RCC 7860 (cell line): ENCODE results near the gene CORO6.

ENCODE experiments used
- DNase-seq: peaks from one replicate; pipeline ENCODE4 v3.0.0-alpha.2; 2015; ENCODE audit warnings: low spot score
- FAIRE-seq: peaks from 2 replicates; lab custom pipeline; 2012; peaks lifted over from hg19 to GRCh38; lab: Jason Lieb, UNC

CORO6 gene

DNA sequence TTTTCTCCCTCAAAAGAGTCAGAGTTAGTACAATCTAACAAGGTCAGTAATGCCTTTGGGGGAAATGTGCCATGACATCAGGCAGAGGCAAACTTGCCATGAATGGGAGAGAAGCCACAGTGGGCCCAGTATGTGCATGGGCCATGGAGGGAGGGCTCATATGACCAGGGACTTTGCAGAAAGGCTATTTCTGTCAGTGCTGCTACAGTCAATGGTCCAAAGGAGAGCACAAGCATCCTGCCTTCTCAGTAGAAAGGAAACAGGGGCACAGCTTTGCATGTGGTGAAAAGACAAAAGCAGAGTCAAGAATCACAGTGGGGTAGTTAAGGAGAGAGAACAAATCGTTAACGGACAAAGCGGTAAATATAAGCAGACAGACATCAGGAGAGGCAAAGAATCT, 11.2 kb upstream of the CORO6 start:
- no peak for FAIRE-seq
- no peak for DNase-seq

DNA sequence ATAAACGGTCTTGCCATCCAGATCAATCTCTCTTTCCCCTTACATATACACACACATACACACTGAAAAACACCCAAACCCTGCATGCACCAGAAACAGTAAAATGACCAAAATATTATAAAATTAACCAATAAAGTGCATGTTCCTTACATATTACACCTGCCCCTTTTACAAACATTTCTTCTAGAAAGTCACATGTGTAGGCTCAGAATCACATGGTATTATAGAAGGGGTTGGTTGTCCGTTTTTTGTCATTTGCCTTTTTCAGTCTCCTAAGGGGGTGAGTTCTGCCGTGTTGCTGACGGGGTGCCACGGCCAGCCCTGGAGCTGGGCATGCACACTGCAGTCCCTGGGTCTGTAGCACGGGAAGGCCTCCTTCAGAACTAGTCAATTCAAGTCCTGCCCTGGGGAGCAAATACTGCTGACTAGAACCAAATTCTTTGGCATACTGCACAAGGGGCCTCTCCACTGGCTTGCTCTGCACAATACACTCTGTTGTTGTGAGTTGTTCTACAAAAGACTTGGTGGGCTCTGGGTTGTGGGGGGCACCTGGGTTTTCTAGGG, 8.0 kb upstream of the CORO6 start:
- DNase-seq (no peak), FAIRE-seq (no peak)

- FAIRE-seq, result no peak
- no peak for DNase-seq
These were observed 7.1 kb upstream of the CORO6 start for GRCh38 chr17:29629839-29630238.

DNA sequence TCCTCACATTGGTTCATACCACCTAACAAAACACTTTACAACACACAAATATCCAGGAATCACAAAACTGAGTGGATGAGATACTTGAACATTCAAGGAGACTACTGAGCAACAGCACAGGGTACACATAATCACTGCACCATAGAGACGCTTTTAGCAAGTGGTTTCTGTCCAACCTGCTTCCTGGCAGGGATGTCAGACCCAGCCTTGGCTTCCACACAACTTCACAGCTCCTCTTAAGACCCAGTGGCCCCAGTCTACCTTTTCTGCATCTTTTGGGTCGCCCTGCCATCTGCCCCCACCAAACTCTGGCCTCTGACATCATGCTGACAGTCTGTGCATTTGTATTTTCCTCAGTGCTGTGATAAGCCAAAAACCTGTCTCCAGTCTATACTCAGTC, 5.9 kb upstream of the CORO6 start:
- FAIRE-seq, result no peak
- DNase-seq, result no peak

DNA sequence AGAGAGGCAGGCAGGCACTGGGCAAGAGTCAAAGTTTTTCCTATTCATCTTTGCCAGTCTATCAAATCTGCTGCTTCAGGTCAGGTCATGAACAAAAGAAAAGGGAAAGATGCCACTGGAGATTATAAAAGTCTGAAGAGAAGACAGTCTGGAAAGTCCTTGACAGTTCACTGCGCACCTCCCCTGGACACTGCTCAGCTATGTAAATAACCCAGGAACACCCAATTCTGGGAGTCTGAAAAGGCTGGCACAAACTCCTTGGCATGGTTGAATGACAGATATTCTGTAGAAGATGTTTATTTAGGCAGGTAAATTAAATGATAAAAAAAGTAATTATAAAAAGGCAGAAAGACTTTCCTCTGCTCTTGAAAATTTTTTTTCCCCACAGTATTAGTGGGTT, 5.2 kb upstream of the CORO6 start:
- FAIRE-seq, result no peak

DNA sequence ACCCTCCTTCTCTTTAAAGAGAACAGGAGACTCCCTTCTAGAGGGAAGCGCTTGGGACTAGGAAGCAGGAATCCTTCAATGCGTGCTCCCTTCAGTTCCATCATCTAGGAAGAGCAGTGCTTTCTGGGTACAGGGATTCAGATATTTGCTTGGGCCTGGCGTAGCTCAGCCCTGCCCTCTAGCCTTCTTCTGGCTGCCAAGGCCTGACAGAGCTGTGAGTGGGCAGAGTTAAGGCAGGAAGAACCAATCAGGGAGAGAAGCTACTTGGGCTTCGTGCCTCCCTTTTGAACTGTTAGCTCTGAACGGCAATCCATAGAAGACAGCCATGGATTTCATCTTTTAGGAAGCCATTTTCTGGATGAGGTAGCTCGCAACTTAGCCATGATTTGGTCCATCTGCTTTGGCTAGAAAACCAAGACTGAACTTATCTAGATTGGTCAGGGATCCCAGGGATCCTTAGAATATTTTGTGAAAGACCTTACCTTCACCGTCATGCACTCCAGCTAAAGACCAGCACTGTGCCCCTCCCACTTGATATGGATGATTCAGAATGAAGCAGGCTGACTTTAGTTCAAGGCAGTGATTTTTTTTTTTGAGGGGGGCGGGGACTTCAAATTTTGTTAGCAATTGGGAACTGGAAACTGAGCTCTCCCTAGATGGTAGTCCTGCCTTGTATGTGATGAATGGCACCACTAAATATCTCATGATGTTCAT, 2.5 kb upstream of the CORO6 start:
- DNase-seq (no peak), FAIRE-seq (no peak)

More for the DNA sequence above, 5.2 kb upstream of the CORO6 start:
- no peak for DNase-seq

- FAIRE-seq, result no peak
- DNase-seq, result no peak
These were observed 1.9 kb upstream of the CORO6 start for GRCh38 chr17:29624586-29624985.

GRCh38 chr17:29623283-29623647, 553 bp upstream of the CORO6 start:
- no peak for FAIRE-seq
- no peak for DNase-seq

GRCh38 chr17:29621751-29622194, 939 bp downstream of the CORO6 start:
- FAIRE-seq, result no peak

DNA sequence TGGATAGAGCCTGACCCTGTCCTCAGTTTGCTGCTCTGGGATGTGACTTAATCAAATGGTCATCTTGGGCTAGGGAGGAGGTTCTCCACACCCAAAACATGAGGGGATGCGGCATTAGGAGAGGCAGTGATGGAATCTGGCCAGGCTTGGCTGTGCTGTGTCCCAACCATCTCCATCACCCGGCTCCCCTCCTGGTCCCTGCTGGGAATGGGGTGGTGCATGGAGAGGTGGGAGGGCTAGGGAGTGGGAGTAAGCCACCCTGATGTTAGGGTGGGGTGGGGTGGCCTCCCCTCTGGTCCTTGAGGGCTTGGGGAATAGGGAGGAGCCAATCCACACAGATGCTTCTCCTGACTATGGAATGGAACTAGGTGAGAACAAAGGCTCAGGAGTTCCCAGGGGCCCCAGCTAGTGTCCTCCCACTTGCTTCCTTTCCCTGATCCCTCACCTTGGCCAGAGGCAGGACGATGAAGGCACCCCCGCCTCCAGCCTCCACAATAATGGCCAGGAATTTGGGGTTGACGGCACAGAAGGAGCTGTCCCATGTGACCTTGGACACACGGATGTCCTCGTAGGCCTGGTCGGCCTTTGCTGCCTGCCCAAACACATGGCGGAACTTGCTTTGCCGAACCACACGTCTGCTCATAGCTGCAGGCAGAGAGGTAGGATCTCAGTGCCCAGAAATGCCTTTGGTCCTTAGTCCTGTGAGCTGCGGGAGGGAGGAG, 1.8 kb downstream of the CORO6 start:
- DNase-seq (no peak), FAIRE-seq (no peak)

More at GRCh38 chr17:29621751-29622194, 939 bp downstream of the CORO6 start:
- DNase-seq, result no peak

- DNase-seq (no peak), FAIRE-seq (no peak)
These were observed 2.4 kb downstream of the CORO6 start for GRCh38 chr17:29620271-29620670.

GRCh38 chr17:29619251-29619650, 3.5 kb downstream of the CORO6 start:
- no peak for DNase-seq
- no peak for FAIRE-seq

DNA sequence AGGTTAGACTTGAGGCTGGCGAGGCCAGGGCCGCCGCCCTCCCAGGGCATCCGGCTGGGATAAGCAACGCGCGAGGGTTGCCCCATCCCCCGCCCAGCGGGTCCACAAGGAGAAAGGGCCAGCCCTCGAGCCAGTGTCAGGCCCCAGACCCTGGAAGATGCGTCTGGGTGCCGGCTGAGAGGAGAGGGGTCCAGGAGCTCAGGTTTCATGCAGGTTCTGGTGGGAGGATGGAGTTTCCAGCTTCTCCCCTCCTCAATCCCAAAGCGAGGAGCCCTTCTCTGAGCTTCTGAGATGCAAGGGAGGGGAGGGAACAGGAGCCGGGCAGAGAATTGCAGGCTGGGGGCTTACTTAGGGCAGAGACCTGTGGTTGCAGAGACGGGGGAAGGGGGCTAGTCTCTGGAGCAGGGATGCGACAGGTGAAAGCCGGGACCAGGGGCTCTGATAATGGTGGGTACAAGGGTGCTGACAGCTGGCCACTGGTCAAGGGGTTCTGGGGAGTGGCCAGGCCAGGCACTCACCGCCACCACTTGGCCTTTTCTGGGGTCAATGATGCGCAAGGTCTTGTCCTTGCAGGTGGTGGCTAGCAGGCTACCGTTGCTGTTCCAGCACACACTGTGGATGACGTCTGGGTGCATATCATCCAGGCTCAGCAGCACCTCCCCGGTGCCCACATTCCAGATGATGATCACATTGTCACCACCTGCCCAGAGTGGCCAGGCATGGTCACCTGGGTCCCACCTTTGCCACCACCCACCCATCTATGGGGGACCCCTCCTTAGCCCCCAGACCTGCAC, 4.2 kb downstream of the CORO6 start:
- FAIRE-seq (no peak), DNase-seq (no peak)

- FAIRE-seq, result no peak
- no peak for DNase-seq
These were observed 5.0 kb downstream of the CORO6 start for GRCh38 chr17:29617481-29618271.

GRCh38 chr17:29617125-29617480, 5.6 kb downstream of the CORO6 start:
- no peak for FAIRE-seq
- no peak for DNase-seq

DNA sequence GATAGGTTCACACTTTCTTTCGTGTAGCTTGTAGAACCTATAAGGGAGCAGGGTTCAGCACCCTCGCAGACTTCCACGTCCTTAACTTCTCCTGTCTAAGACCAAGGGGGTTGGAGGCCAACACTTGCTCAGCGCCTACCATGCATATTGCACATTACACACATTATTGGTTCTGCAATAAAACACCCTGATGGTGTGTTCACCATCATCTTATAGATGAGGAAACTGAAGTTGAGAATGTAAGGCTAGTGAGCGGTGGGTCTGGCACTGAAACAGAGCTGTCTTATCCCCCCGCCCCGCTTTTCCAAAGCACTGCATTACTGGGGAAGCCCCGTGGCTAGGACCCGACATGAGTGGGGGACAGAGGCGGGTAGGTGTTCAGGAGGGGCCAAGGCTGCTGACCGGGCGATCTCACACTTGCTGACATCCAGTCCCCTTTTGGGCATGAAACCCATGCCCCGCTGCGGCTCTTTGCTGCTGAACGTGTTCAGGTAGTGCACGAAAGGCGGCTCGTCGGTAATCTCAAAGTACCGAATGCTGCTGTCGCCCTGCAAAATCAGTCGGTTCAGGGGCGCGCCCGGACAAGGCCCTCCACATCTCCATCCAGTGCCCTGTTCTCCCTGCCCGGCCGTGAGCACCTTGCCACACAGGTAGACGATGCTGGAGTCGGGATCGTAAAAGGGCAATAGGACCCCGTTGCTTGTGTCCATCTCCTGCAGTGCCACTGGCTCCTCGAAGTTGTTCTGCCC, 6.2 kb downstream of the CORO6 start:
- FAIRE-seq (no peak), DNase-seq (no peak)

GRCh38 chr17:29615492-29616299, 7.0 kb downstream of the CORO6 start:
- FAIRE-seq, result no peak
- DNase-seq, result no peak

DNA sequence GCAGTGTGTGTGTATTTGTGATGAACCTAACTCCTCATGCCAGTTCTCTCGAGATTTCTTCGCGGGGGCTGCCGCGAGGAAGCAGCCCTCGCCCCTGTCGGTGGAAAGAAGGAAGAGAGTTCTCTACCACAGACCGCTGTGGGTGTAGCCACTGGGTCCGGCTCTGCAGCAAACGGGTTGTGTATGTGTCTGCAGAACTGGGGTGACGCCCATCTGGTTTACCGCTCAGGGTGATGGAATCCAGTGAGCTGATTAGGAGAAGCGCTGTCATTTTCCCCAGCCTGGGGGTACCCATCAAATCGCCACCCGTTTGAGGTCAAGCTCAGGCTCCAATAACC, 7.7 kb downstream of the CORO6 start:
- FAIRE-seq (no peak), DNase-seq (no peak)

DNA sequence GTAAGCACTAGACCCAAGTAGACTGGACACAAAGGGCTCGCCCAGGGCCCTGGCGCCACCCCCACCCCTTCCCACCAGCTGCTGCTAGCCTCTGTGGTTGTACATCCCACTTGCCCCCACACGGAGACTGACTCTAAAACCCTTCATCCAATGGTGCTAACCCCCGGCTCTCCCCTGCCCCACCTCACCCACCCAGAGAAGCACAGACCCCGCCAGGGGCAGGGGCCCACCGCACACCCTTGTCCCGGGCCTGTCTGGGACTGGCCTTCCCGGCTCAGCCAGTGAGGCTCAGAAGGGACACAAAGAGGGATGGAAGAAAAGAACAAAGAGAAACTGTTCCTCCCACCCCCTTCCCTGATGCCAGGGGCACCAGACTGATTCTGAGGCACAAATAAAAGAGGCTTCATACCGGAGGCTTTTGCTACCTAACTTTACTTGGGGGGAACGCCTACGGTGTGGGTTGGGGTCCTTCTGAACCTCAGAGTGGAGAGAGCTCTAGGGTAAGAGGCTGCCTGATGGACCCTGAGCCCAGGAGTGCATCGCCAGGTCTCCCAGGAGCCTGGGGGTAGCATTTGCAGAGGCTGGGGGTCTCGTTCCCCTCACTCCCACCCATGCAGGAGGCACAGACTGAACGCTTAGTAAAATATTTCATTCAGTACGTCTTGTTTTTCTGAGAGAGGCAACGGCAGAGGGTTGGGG, 8.2 kb downstream of the CORO6 start:
- FAIRE-seq (no peak), DNase-seq (no peak)
